H9 (cell line): Measurements from ENCODE around the gene CASK. TPM values are rescaled to one million over a fixed set of nuclear protein-coding genes. Genes with fewer than 3 reads are reported as not detected.

Experiments used
- DNase-seq: peaks from one replicate; pipeline ENCODE4 v3.0.0-alpha.2; 2017
- H2AFZ ChIP-seq: one replicate; pipeline ENCODE4 v1.6.1; 2013; ENCODE audit warnings: mild to moderate bottlenecking, low read length, control low read depth, moderate library complexity
- H2AK5ac ChIP-seq: 2 replicates; pipeline ENCODE4 v1.6.1; 2013; ENCODE audit warnings: low read length, control low read depth, mixed read lengths; ENCODE audit not compliant: insufficient read length
- H2BK120ac ChIP-seq: one replicate; pipeline ENCODE4 v1.6.1; 2013; ENCODE audit warnings: low read depth, mild to moderate bottlenecking, low read length, control low read depth, inconsistent platforms; ENCODE audit not compliant: poor library complexity, severe bottlenecking
- H2BK12ac ChIP-seq: 2 replicates; pipeline ENCODE4 v1.6.1; 2013; ENCODE audit warnings: low read length, control low read depth, mixed read lengths, low read depth; ENCODE audit not compliant: insufficient read length
- H2BK15ac ChIP-seq: 2 replicates; pipeline ENCODE4 v1.6.1; 2013; ENCODE audit warnings: low read depth, low read length, control low read depth
- H2BK20ac ChIP-seq: one replicate; pipeline ENCODE4 v1.6.1; 2013; ENCODE audit warnings: low read depth, mild to moderate bottlenecking, low read length, control low read depth, inconsistent platforms; ENCODE audit not compliant: poor library complexity, severe bottlenecking
- H2BK5ac ChIP-seq: 2 replicates; pipeline ENCODE4 v1.6.1; 2013; ENCODE audit warnings: low read length, control low read depth, mixed read lengths; ENCODE audit not compliant: insufficient read length
- H3K14ac ChIP-seq: 2 replicates; pipeline ENCODE4 v1.6.1; 2013; ENCODE audit warnings: low read length, control low read depth; ENCODE audit not compliant: insufficient read depth
- H3K18ac ChIP-seq: 2 replicates; pipeline ENCODE4 v1.6.1; 2013; ENCODE audit warnings: low read depth, mild to moderate bottlenecking, mixed read lengths, low read length, control low read depth; ENCODE audit not compliant: insufficient read length
- H3K23ac ChIP-seq: 2 replicates; pipeline ENCODE4 v1.6.1; 2013; ENCODE audit warnings: low read length, control low read depth, mixed read lengths, low read depth; ENCODE audit not compliant: insufficient read length
- H3K23me2 ChIP-seq: 2 replicates; pipeline ENCODE4 v1.6.1; 2013; ENCODE audit warnings: low read depth, mild to moderate bottlenecking, mixed read lengths, low read length, control low read depth; ENCODE audit not compliant: insufficient read length, poor library complexity, severe bottlenecking
- H3K27ac ChIP-seq: 2 replicates; pipeline ENCODE4 v1.5.1; 2013; ENCODE audit warnings: low read length, control low read depth, mixed read lengths, low read depth; ENCODE audit not compliant: insufficient read length
- H3K27me3 ChIP-seq: 2 replicates; pipeline ENCODE4 v1.6.1; 2013; ENCODE audit warnings: low read length, control low read depth, inconsistent platforms; ENCODE audit not compliant: insufficient read depth
- H3K4ac ChIP-seq: 2 replicates; pipeline ENCODE4 v1.6.1; 2013; ENCODE audit warnings: low read depth, mild to moderate bottlenecking, control low read depth, inconsistent platforms, low read length, moderate library complexity
- H3K4me1 ChIP-seq: 2 replicates; pipeline ENCODE4 v1.6.1; 2013; ENCODE audit warnings: low read length, control low read depth, inconsistent platforms; ENCODE audit not compliant: insufficient read depth
- H3K4me2 ChIP-seq: 2 replicates; pipeline ENCODE4 v1.6.1; 2013; ENCODE audit warnings: low read length, control low read depth, mixed read lengths; ENCODE audit not compliant: insufficient read length, insufficient read depth
- H3K56ac ChIP-seq: 2 replicates; pipeline ENCODE4 v1.6.1; 2013; ENCODE audit warnings: low read depth, mild to moderate bottlenecking, mixed read lengths, low read length, control low read depth; ENCODE audit not compliant: insufficient read length
- H3K79me1 ChIP-seq: 2 replicates; pipeline ENCODE4 v1.6.1; 2013; ENCODE audit warnings: low read depth, mild to moderate bottlenecking, moderate library complexity, low read length, control low read depth, inconsistent platforms; ENCODE audit not compliant: insufficient read depth, poor library complexity, severe bottlenecking
- H3K79me2 ChIP-seq: 2 replicates; pipeline ENCODE4 v1.6.1; 2013; ENCODE audit warnings: low read length, control low read depth, inconsistent platforms; ENCODE audit not compliant: insufficient read depth
- H3K9ac ChIP-seq: 2 replicates; pipeline ENCODE4 v1.6.1; 2013; ENCODE audit warnings: low read length, control low read depth, mixed read lengths; ENCODE audit not compliant: insufficient read length; ENCODE audit errors: extremely low read depth
- H3K9me3 ChIP-seq: one replicate; pipeline ENCODE4 v1.6.1; 2013; ENCODE audit warnings: low read depth, low read length, inconsistent platforms; ENCODE audit not compliant: control insufficient read depth
- H3T11ph ChIP-seq: one replicate; pipeline ENCODE4 v1.6.1; 2013; ENCODE audit warnings: mild to moderate bottlenecking, low read length, control low read depth, inconsistent platforms
- H4K20me1 ChIP-seq: one replicate; pipeline ENCODE4 v1.6.1; 2013; ENCODE audit not compliant: control insufficient read depth, insufficient read length, insufficient read depth
- H4K5ac ChIP-seq: 2 replicates; pipeline ENCODE4 v1.6.1; 2013; ENCODE audit warnings: low read depth, mild to moderate bottlenecking, mixed read lengths, low read length, control low read depth; ENCODE audit not compliant: insufficient read length
- H4K8ac ChIP-seq: replicated peaks from 2 replicates; pipeline ENCODE4 v1.6.1; 2013; ENCODE audit warnings: low read length, control low read depth, mixed read lengths, low read depth; ENCODE audit not compliant: insufficient read length
- H4K91ac ChIP-seq: 2 replicates; pipeline ENCODE4 v1.6.1; 2013; ENCODE audit warnings: low read depth, mild to moderate bottlenecking, moderate library complexity, mixed read lengths, low read length, control low read depth; ENCODE audit not compliant: insufficient read length
- H3K27ac Mint-ChIP-seq, 3 experiments: 2 replicates in 2 of 3; 3 replicates in 1 of 3; pipeline ENCODE4 v1.8.0; 2020 to 2021; ENCODE audit warnings: mixed read lengths in 3 of 3, mild to moderate bottlenecking in 1 of 3, moderate library complexity in 1 of 3
- H3K27me3 Mint-ChIP-seq: 2 replicates; pipeline ENCODE4 v1.8.0; 2021; ENCODE audit warnings: low read depth, mild to moderate bottlenecking, moderate library complexity, mixed read lengths
- H3K36me3 Mint-ChIP-seq, 3 experiments: 2 replicates in 2 of 3; 3 replicates in 1 of 3; pipeline ENCODE4 v1.8.0; 2020 to 2021; ENCODE audit warnings: low read depth in 3 of 3, mixed read lengths in 3 of 3; ENCODE audit not compliant: insufficient read depth in 1 of 3
- H3K4me1 Mint-ChIP-seq, 2 experiments: 2 replicates each; pipeline ENCODE4 v1.8.0; 2020; ENCODE audit warnings: mixed read lengths in 2 of 2
- H3K4me3 Mint-ChIP-seq, 2 experiments: 2 replicates in 1 of 2; 3 replicates in 1 of 2; pipeline ENCODE4 v1.8.0; 2020 to 2021; ENCODE audit warnings: mild to moderate bottlenecking in 2 of 2, mixed read lengths in 2 of 2, moderate library complexity in 1 of 2
- H3K9me3 Mint-ChIP-seq, 2 experiments: 2 replicates in 1 of 2; 3 replicates in 1 of 2; pipeline ENCODE4 v1.8.0; 2020; ENCODE audit warnings: mild to moderate bottlenecking in 2 of 2, mixed read lengths in 2 of 2, moderate library complexity in 1 of 2
- CTCF ChIP-seq: fragments of 200-600 bp; sonication (generic); conservative IDR thresholded peaks from 3 replicates; pipeline ENCODE4 v1.8.0; 2021; ENCODE audit warnings: antibody characterized with exemption, mild to moderate bottlenecking
- WGBS: extraction: QIAGEN DNeasy Blood & Tissue Kit; methylation state at CpG from one replicate; pipeline ENCODE4 v1.1.7; 2013; ENCODE audit warnings: missing lambda C conversion rate, low lambda C conversion rate, mixed read lengths; ENCODE audit not compliant: insufficient read length; ENCODE audit errors: extremely low coverage; 5-methylcytosine and 5-hydroxymethylcytosine counted together
- total RNA-seq: library from RNA; stranded (reverse); gene quantifications from 2 replicates; pipeline ENCODE4 v1.2.1, GENCODE V29; 2021

CASK gene
- total RNA-seq, 1 experiment from 2014 or later = 44.1 TPM

- Histone ChIP-seq H3T11ph (no peak overlapping the region), H3K14ac (no peak overlapping the region), H3K4ac (no peak overlapping the region), H3K79me2 (no peaks in the 10 kb centered on the region), H4K8ac (no peak overlapping the region), H4K91ac (no peak overlapping the region), H2BK120ac (no peak overlapping the region), H2BK15ac (no peak overlapping the region), H3K56ac (no peak overlapping the region), H3K4me1 (no peaks in the 10 kb centered on the region), H3K27ac (no peak overlapping the region), H3K18ac (no peak overlapping the region), H3K27me3 (no peaks in the 10 kb centered on the region), H3K23me2 (no peaks in the 10 kb centered on the region), H3K4me2 (no peak overlapping the region), H2AFZ (no peak overlapping the region), H2AK5ac (no peak overlapping the region), H2BK20ac (no peak overlapping the region), H2BK5ac (no peak overlapping the region), H3K9ac (no peak overlapping the region), H3K23ac (no peak overlapping the region), H3K79me1 (no peaks in the 10 kb centered on the region), H4K20me1 (no peaks in the 10 kb centered on the region), H2BK12ac (no peak overlapping the region), H3K9me3 (no peaks in the 10 kb centered on the region), H4K5ac (no peak overlapping the region)
- WGBS = no CpG with 5 or more reads among the region's 3 CpGs
- H3K27ac Mint-ChIP-seq = no peak overlapping the region
- no peak for TF ChIP-seq CTCF
- H3K27me3 Mint-ChIP-seq = no peaks in the 10 kb centered on the region
- H3K4me1 Mint-ChIP-seq = peaks cover 6 to 7% of the 10 kb centered on the region in 2 experiments; a peak in 3 of 4 replicates
- H3K9me3 Mint-ChIP-seq = peaks cover 29 to 31% of the 10 kb centered on the region in 2 experiments; a peak in 4 of 5 replicates
- H3K4me3 Mint-ChIP-seq = no peak overlapping the region
- H3K36me3 Mint-ChIP-seq = peaks cover 0 to 2% (median 0%) of the 10 kb centered on the region in 3 experiments; a peak in 1 of 7 replicates
- DNase-seq = no peak
Observed at GRCh38 chrX:41728125-41728524, 195.2 kb downstream of the CASK start.
